Measurements from ENCODE around the gene CCNL2.
"Not testable (repeated sequence)": the region's sequence is repeated elsewhere in the genome, so short reads cannot be mapped to it uniquely, and the experiment has no call there.

DNA sequence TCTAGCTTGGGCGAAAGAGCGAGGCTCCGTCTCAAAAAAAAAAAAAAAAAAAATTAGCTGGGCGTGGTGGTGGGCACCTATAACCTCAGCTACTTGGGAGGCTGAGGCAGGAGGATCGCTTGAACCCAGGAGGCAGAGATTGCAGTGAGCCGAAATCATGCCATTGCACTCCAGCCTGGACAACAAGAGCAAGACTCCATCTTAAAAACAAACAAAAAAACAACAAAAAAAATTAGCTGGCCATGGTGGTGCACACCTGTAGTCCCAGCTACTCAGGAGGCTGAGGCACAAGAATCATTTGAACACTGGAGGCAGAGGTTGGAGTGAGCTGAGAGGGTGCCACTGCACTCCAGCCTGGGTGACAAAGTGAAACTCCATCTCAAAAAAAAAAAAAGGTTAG lies 29.8 kb upstream of the CCNL2 start:
- not testable (repeated sequence) for TF ChIP-seq POLR2A, CTCF (IDR thresholded peaks at IDR 0.05)
